HG03378 (cell line): ENCODE data around the gene PLD4.
"Not testable (repeated sequence)": the region's sequence is repeated elsewhere in the genome, so short reads cannot be mapped to it uniquely, and the experiment has no call there.

ENCODE experiments used
- ATAC-seq: cut with Tn5 transposase; IDR thresholded peaks from one replicate; pipeline ENCODE4 v1.9.1; 2021; ENCODE audit warnings: mild to moderate bottlenecking, moderate library complexity; ENCODE audit not compliant: unreplicated experiment

Gene PLD4

GRCh38 chr14:104898195-104898558 is 26.5 kb upstream of the PLD4 start:
- no peak for ATAC-seq

GRCh38 chr14:104898870-104899510 is 25.7 kb upstream of the PLD4 start:
- no peak for ATAC-seq

- no peak for ATAC-seq
Measured at GRCh38 chr14:104899781-104900180, 24.9 kb upstream of the PLD4 start.

- ATAC-seq: no peak
Measured at GRCh38 chr14:104900639-104901512, 23.8 kb upstream of the PLD4 start.

- no peak for ATAC-seq
Measured at GRCh38 chr14:104903990-104904389, 20.7 kb upstream of the PLD4 start.

- not testable (repeated sequence) for ATAC-seq
Measured at GRCh38 chr14:104904650-104905578, 19.8 kb upstream of the PLD4 start.

- ATAC-seq: not testable (repeated sequence)
Measured at GRCh38 chr14:104905579-104905933, 19.1 kb upstream of the PLD4 start.

GRCh38 chr14:104908303-104908702 is 16.4 kb upstream of the PLD4 start:
- no peak for ATAC-seq

GRCh38 chr14:104912053-104912452 is 12.6 kb upstream of the PLD4 start:
- no peak for ATAC-seq

GRCh38 chr14:104913435-104913834 is 11.2 kb upstream of the PLD4 start:
- no peak for ATAC-seq

- ATAC-seq: no peak
Measured at GRCh38 chr14:104917116-104917515, 7.6 kb upstream of the PLD4 start.

- ATAC-seq: no peak
Measured at GRCh38 chr14:104917993-104918392, 6.7 kb upstream of the PLD4 start.

GRCh38 chr14:104919152-104919992 is 5.3 kb upstream of the PLD4 start:
- not testable (repeated sequence) for ATAC-seq

GRCh38 chr14:104919993-104920315 is 4.7 kb upstream of the PLD4 start:
- no peak for ATAC-seq

- no peak for ATAC-seq
Measured at GRCh38 chr14:104923640-104924420, 849 bp upstream of the PLD4 start.

- no peak for ATAC-seq
Measured at GRCh38 chr14:104925214-104925854, 655 bp downstream of the PLD4 start.

- peak; percentile 2 for ATAC-seq
Measured at GRCh38 chr14:104925855-104926609, 1.4 kb downstream of the PLD4 start.

- peak; percentile 85 for ATAC-seq
Measured at GRCh38 chr14:104926619-104927431, 2.1 kb downstream of the PLD4 start.
